ENCODE measurements around the gene DIS3L2.
"Not testable (repeated sequence)": the region's sequence is repeated elsewhere in the genome, so short reads cannot be mapped to it uniquely, and the experiment has no call there.

Gene DIS3L2

GRCh38 chr2:232349546-232349945 lies 388.0 kb downstream of the DIS3L2 start:
- TF ChIP-seq POLR2A (IDR thresholded peaks at IDR 0.05; ENCODE audit: low read length) (no peak), GATA1 (IDR thresholded peaks at IDR 0.05; ENCODE audit: low read depth, low read length) (no peak)
- no peak for DNase-seq

DNA sequence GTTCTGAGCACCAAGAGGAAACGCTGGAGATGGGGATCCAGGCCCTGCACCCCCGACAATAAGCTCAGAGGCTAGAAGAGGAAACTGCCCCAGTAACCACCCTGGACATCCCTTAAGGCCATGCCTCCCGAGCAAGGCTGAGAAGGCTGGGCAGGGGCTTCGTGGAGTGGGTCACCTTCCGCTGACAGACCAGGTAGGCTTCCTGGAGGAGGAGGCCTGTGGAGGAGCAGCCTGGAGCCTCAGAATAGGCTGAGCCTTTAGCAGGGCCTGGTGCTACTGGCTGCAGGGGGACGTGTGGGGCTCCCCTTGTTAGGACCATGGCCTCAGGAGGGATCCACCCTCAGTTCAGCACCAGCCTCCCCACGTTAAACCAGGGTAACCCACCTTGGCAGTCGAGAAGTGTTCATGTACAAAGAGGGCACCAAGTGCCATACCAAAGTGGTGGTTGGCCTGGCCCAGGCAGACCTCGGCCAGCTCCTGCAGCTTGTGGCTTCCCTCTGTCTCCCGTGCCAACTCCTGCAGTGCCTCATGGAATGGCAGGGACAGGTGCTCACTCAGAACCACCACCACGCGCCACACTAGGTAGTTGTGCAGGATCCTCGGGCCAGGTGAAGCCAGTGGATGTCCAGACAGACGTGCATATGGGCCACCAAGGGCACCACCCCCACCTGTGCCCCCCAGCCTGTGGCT lies 388.6 kb downstream of the DIS3L2 start:
- no peak for DNase-seq
- no peak for TF ChIP-seq GATA1 (IDR thresholded peaks at IDR 0.05; ENCODE audit: low read depth, low read length)
- no peak for TF ChIP-seq POLR2A (IDR thresholded peaks at IDR 0.05; ENCODE audit: low read length)

GRCh38 chr2:232350804-232351685 lies 389.5 kb downstream of the DIS3L2 start:
- TF ChIP-seq GATA1 (IDR thresholded peaks at IDR 0.05; ENCODE audit: low read depth, low read length) (no peak), POLR2A (IDR thresholded peaks at IDR 0.05; ENCODE audit: low read length) (no peak)
- no peak for DNase-seq

DNA sequence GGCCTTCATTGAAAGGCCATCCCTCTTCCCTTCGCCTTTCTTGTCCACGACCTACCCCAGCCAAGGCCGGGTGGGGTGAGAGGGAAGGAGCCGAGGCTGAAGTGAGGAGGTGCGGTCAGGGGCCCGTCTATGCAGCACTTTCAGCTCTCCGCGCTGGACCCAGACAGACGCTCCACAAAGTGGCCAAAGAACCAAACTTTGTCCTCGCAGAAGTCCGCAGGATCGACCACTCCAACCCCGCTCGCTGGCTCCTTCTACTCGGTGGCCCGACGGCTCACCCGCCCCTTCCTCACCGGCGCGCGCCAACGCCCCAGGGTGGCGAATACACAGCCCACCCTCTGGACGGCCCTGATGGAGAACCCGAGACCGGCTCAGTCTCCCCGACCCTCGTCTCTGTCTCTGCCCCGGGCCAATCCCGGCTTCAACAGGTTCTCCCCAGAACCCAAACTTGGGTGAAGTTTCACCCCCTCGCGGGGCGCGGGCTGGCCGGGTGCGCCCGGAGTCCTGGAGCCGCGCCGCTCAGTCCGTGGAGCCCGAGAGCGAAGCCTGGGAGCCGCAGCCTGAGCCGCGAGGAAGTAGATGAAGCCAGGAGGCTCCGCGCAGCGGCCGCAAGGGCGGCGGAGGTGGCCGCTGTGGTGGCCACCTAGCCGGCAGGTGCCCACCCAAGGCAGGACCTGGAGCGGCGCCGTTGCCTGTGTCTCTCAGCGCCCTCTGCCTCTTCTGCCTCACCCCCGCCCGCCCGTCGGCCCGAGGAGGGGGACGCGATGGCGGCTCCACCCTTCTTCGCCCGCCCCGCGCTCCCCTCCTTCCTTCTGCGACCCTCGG lies 390.4 kb downstream of the DIS3L2 start:
- no peak for DNase-seq
- TF ChIP-seq GATA1 (IDR thresholded peaks at IDR 0.05; ENCODE audit: low read depth, low read length) = no peak
- no peak for TF ChIP-seq POLR2A (IDR thresholded peaks at IDR 0.05; ENCODE audit: low read length)

GRCh38 chr2:232352511-232353091 lies 391.1 kb downstream of the DIS3L2 start:
- no peak for DNase-seq
- TF ChIP-seq POLR2A (IDR thresholded peaks at IDR 0.05; ENCODE audit: low read length) (no peak), GATA1 (IDR thresholded peaks at IDR 0.05; ENCODE audit: low read depth, low read length) (no peak)

DNA sequence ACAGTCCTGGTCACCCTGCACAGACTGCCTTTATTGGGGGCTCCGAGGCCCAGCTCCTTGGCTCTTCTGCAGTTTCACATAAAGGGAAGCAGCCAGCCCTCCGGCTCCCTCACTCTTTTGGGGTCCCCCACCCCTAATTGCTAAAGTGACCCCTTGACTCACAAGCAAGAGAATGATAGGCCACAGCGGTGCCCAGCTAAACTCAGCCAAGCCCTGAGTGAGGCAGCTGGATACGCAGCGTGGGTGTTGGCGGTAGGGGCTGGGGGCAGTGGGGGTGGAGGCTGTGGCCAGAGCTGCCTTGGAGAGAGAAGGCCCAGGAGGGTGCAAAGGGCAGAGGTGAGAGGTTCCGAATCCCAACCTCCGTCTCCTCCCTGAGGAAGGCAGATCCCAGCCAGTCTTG lies 391.6 kb downstream of the DIS3L2 start:
- no peak for DNase-seq
- TF ChIP-seq GATA1 (IDR thresholded peaks at IDR 0.05; ENCODE audit: low read depth, low read length) (no peak), POLR2A (IDR thresholded peaks at IDR 0.05; ENCODE audit: low read length) (no peak)

GRCh38 chr2:232353660-232354059 lies 392.1 kb downstream of the DIS3L2 start:
- TF ChIP-seq POLR2A (IDR thresholded peaks at IDR 0.05; ENCODE audit: low read length) (no peak), GATA1 (IDR thresholded peaks at IDR 0.05; ENCODE audit: low read depth, low read length) (no peak)

GRCh38 chr2:232354069-232354468 lies 392.6 kb downstream of the DIS3L2 start:
- TF ChIP-seq POLR2A (IDR thresholded peaks at IDR 0.05; ENCODE audit: low read length) (no peak), GATA1 (IDR thresholded peaks at IDR 0.05; ENCODE audit: low read depth, low read length) (no peak)
- no peak for DNase-seq

More at GRCh38 chr2:232353660-232354059, 392.1 kb downstream of the DIS3L2 start:
- DNase-seq = no peak

DNA sequence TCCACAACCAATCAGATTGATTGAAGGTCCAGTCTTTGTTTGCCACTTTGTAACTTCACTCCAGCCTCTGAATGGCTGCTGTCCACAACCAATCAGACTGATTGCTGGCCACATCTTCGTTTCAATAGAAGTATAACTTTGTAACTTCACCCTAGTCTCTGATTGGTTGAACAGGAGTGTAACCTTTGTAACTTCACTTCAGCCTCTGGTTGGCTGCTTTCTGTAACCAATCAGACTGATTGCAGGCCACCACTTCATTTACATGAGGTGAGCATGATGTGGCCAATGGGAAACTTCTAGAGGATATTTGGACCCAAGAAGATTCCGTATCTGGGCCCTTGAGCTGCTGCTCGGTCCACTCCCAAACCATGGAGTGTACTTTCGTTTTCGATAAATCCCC lies 400.1 kb downstream of the DIS3L2 start:
- TF ChIP-seq GATA1 (IDR thresholded peaks at IDR 0.05; ENCODE audit: low read depth, low read length) (no peak), POLR2A (IDR thresholded peaks at IDR 0.05; ENCODE audit: low read length) (no peak)
- no peak for DNase-seq

DNA sequence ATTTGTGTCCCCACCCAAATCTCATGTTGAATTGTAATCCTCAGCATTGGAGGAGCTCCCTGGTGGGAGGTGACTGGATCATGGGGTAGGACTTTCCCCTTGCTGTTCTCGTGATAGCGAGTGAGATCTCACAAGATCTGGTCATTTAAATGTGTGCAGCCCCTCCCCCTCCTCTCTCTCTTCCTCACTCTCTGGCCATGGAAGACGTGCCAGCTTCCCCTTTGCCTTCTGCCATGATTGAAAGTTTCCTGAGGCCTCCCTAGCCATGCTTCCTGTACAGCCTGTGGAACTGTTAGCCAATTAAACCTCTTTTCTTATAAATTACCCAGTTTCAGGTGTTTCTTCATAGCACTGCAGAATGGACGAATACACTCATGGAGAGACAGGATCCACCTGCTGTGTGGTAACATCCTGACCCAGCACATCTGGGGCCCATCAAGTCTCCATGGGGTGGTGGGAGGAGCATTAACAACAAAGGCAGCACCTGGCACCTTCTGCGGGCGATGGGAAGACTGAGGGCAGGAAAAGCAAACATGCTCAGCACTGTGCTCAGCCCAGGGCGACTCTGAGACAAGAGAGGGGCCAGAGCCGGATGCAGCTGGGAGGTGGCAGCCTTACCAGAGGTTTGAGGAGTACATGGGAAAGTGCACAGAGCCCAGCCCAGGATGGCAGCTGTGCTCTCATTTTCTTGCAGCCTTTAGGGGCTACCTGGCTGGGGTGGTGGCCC lies 400.8 kb downstream of the DIS3L2 start:
- no peak for TF ChIP-seq POLR2A (IDR thresholded peaks at IDR 0.05; ENCODE audit: low read length)
- no peak for TF ChIP-seq GATA1 (IDR thresholded peaks at IDR 0.05; ENCODE audit: low read depth, low read length)
- DNase-seq = no peak

GRCh38 chr2:232363064-232363783 lies 401.7 kb downstream of the DIS3L2 start:
- DNase-seq = not testable (repeated sequence)

DNA sequence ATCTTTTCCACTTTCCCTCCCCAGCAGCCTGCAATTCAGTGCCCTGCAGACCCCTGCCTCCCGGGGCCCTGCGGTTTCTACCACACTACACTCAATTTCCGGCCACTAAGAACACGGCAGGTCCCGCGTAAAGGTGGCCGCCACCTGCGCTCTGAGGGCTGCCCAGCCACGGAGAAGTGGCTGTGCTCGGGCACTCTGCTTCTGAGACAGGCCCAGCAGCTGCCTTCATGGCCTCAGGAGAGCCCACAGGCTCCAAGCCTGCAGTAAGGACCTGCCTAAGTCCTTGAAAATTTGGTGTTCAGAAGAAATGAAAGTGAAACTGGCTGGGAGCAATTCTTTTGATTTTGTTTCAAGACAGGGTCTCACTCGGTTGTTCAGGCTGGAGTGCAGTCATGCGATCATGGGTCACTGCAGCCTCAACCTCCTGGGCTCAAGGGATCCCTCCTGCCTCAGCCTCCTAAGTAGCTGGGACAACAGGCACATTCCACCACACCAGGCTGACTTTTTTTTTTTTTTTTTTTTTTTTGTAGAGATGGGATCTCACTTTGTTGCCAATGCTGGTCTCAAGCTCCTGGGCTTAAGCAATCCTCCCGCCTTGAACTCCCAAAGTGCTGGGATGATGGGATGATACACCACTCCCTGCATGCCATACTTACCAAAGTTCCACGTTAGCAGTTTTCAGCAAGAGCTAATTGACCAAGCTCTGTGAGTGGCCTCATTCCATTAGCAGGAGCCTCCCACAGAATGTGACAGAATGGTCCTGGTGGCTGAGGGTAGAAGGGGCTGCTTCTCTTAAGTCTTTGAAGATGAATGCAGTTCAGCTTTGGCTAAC lies 402.5 kb downstream of the DIS3L2 start:
- TF ChIP-seq POLR2A (IDR thresholded peaks at IDR 0.05; ENCODE audit: low read length) = no peak
- TF ChIP-seq GATA1 (IDR thresholded peaks at IDR 0.05; ENCODE audit: low read depth, low read length) = no peak
- no peak for DNase-seq

DNA sequence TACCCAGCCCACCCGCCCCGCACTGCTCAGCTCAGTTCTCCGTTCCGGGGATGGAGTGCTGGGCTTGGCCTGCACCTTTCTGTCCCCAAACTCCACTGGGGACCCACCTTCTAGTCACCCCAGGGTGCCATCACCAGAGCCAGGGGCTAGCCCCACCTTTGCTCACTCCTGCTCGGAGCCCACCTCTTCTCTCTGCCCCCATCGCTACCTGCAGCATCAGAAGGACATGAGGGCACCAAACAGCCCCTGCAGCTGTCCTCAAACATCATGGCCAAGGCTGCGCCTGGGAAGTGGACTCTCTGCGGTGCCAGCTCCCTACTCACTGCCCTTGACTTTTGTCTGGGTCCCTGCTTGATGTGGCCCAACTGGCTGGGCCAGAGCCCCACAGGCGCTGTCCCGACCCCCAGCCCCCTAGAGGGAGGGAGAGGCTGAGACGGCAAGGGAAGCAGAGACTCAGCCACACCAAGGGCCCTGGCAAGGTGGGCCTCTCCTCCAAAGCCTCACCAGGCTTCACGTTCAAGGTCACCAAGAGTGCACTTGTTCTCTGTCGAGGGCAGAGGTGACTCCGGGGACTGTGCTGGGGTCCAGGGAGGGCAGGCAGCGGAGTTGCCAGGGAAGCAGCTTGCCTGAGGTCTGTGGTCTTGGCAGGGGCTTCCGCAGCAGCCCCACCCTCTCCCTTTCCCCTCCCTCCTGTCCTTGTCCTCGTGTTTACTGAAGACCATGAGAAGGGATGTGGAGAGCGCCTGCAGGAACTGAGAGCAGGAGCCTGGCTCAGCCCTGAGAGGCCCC lies 403.5 kb downstream of the DIS3L2 start:
- not testable (repeated sequence) for DNase-seq

Measured in erythroblast (primary cell).